ENCODE results near the gene KBTBD13. TPM values are rescaled to one million over a fixed set of nuclear protein-coding genes. Genes with fewer than 3 reads are reported as not detected.
"Not testable (repeated sequence)": the region's sequence is repeated elsewhere in the genome, so short reads cannot be mapped to it uniquely, and the experiment has no call there.

Gene KBTBD13
- total RNA-seq, 1 donor from 2014 or later = not detected

GRCh38 chr15:65088643-65089021 lies 12.1 kb downstream of the KBTBD13 start:
- Mint-ChIP-seq H3K4me1 (ENCODE audit: low read depth) (no peaks in the 10 kb centered on the region), H3K9me3 (no peaks in the 10 kb centered on the region), H3K27ac (no peak overlapping the region), H3K4me3 (no peak overlapping the region), H3K27me3 (ENCODE audit: insufficient read depth) (peaks cover 6% of the 10 kb centered on the region), H3K36me3 (ENCODE audit: low read depth) (no peaks in the 10 kb centered on the region)
- no peak for DNase-seq (ENCODE audit: low spot score)
- intact Hi-C loops (cut with micrococcal nuclease) = no loop called here

DNA sequence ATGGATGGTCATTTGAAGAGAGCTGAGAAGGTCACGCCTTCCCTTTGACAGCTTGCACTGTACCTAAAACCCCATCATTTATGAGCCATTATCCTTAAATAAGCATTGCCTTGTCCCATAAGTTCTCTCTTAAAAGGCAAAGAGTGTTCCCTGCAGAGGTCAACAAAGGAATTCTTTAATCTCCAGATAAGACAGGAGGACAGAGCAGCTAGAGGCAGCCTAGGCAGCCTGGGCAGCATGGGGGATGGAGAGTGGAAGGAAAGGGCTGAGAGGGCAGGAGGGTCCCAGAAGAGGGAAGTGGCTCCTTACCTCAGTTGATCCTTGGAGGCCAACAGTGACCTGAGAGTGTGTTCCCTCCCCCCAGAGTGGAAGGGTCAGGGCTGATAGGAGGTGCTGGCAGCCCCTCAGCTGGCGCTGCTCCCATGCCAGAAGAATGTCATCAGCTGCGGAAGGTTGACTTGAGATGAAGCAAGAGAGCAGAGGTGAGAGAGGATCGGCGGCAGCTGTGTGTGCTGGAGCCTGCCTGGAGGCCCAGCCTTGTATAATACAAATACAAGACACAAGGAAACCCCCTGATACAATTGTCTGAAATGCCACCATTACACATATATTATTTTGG lies 12.8 kb downstream of the KBTBD13 start:
- no peaks in the 10 kb centered on the region for H3K36me3 Mint-ChIP-seq (ENCODE audit: low read depth)
- H3K4me3 Mint-ChIP-seq = no peak overlapping the region
- DNase-seq (ENCODE audit: low spot score) = no peak
- no peak overlapping the region for H3K27ac Mint-ChIP-seq
- no peaks in the 10 kb centered on the region for H3K9me3 Mint-ChIP-seq
- intact Hi-C loops (cut with micrococcal nuclease) = no loop called here
- H3K27me3 Mint-ChIP-seq (ENCODE audit: insufficient read depth) = peaks cover 6% of the 10 kb centered on the region
- H3K4me1 Mint-ChIP-seq (ENCODE audit: low read depth) = no peaks in the 10 kb centered on the region

DNA sequence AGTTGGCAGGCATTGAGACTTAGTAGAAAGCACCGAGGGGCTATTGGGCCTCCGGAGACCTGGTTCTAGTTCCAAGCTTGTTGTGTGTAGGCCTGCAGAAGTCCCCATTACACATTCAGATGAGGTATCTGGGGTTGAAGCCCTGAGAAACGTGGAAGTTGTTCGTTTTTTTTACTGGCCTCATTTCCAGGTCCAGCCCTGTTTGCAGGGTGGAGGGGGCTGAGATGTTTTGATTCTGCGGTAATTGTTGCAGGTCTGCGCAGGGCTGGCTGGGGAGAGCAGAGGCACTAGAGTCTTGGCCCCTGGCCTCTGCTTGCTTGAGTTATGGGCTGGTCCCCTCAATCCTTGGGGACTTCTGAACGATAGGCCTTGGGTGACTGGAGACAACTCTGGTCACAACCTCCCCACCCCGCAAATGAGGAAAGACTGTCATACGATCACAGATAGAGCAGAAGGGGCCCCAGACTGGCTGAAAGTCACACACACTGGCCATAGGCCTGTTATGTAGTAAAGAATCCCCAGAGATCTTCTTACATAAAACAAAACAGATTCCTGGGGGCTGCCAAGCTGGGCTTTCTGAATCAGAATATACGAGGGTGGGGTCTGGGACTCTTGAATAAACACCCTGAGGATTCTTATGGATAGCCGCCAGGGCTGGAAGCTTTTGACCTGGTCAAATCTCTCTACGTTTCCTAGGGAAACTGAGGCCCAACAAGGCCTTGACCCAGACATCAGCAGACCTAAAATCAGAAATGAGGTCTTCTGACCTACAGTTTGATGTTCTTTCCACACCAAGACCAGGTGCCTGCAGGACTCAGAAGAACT lies 15.6 kb downstream of the KBTBD13 start:
- no peak for DNase-seq (ENCODE audit: low spot score)
- Mint-ChIP-seq H3K4me3 (no peak overlapping the region), H3K27me3 (ENCODE audit: insufficient read depth) (no peaks in the 10 kb centered on the region), H3K36me3 (ENCODE audit: low read depth) (no peaks in the 10 kb centered on the region), H3K27ac (no peak overlapping the region), H3K9me3 (no peaks in the 10 kb centered on the region), H3K4me1 (ENCODE audit: low read depth) (no peaks in the 10 kb centered on the region)
- intact Hi-C loops (cut with micrococcal nuclease) = no loop called here

DNA sequence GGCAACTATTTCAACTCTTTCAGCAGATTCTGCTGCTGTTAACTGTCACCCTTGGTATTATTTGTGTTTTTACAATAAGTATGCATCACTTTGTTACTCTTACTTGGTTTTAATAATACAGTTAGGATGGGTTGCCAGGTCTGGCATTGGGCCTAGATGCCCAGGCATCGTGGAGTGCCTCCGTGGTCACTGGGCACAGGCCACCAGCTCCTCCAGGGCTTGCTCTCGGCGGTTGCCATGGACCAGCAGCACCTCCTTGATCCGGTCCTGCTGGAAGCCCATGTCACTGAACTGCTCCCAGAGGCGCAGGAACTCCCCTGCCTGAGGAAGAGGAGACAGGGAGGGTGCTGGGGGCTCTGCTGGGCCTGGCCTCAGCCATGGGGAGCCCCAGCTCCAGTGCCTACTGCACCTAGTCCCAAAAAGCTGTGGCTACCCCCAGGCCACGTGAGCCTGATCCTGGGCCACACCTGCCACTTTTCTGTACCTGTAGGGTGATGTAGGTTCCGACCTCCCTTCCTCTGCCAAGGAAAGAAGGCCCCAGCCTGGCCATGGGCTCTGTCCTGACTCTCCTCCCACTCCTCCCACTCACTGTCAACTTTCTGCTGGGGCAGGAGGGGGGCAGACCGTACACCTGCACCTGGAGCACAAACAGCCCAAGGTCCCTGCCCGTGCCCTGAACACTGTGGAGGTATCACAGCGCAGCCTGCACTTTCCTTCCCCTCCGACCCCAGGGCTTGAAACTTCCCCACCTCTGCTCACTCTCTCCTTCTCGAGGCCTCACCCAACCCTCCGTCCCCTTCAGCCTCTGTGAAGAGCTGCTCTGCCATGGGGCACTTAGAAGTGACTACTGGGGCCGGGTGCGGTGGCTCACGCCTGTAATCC lies 16.6 kb downstream of the KBTBD13 start:
- Mint-ChIP-seq H3K36me3 (ENCODE audit: low read depth) (peaks cover 2% of the 10 kb centered on the region), H3K27ac (no peak overlapping the region), H3K4me1 (ENCODE audit: low read depth) (no peaks in the 10 kb centered on the region), H3K27me3 (ENCODE audit: insufficient read depth) (no peaks in the 10 kb centered on the region), H3K9me3 (no peaks in the 10 kb centered on the region), H3K4me3 (no peak overlapping the region)
- no peak for DNase-seq (ENCODE audit: low spot score)
- intact Hi-C loops (cut with micrococcal nuclease) = no loop called here

- H3K27me3 Mint-ChIP-seq (ENCODE audit: insufficient read depth); H3K9me3 Mint-ChIP-seq; H3K27ac Mint-ChIP-seq; H3K4me3 Mint-ChIP-seq; H3K4me1 Mint-ChIP-seq (ENCODE audit: low read depth); intact Hi-C loops (cut with micrococcal nuclease); DNase-seq (ENCODE audit: low spot score); H3K36me3 Mint-ChIP-seq (ENCODE audit: low read depth): not testable (repeated sequence)
These were observed 17.2 kb downstream of the KBTBD13 start for GRCh38 chr15:65093793-65094170.

DNA sequence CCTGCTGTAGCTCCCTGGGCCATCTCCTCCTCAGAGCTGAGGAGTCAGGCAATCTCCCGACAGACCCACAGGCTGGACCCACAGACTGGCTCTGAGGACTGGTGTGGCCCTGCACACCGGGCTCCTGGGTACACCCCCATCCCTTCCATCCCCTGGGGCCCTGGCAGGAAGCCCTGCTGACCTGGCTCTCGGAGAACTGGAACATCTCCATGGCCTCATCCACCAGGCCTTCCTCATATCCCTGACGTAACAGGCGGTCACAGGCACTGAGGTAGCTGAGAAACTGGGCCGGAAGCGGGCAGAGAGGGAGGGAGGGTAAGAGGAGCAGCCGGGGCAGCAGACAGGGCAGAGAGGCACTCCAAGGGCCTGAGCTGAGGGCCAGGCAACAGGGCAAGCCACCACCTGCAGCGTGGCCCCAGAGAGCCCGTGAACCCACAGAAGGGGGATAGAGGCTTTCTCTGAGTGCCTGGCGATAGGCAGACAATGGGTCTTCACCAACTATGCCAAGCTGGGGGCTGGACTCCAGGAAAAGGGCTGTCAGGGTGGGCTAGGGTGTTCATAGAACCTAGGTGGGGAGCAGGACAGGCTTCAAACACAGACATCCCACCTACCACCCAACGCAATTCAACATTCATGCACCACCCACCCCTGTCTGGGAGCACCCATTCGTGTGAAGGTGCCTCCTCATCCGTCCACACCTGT lies 17.9 kb downstream of the KBTBD13 start:
- H3K9me3 Mint-ChIP-seq = no peaks in the 10 kb centered on the region
- H3K27ac Mint-ChIP-seq = no peak overlapping the region
- H3K27me3 Mint-ChIP-seq (ENCODE audit: insufficient read depth) = no peaks in the 10 kb centered on the region
- intact Hi-C loops (cut with micrococcal nuclease) = no loop called here
- no peak for DNase-seq (ENCODE audit: low spot score)
- no peaks in the 10 kb centered on the region for H3K4me1 Mint-ChIP-seq (ENCODE audit: low read depth)
- H3K4me3 Mint-ChIP-seq = no peak overlapping the region
- H3K36me3 Mint-ChIP-seq (ENCODE audit: low read depth) = peaks cover 11% of the 10 kb centered on the region

DNA sequence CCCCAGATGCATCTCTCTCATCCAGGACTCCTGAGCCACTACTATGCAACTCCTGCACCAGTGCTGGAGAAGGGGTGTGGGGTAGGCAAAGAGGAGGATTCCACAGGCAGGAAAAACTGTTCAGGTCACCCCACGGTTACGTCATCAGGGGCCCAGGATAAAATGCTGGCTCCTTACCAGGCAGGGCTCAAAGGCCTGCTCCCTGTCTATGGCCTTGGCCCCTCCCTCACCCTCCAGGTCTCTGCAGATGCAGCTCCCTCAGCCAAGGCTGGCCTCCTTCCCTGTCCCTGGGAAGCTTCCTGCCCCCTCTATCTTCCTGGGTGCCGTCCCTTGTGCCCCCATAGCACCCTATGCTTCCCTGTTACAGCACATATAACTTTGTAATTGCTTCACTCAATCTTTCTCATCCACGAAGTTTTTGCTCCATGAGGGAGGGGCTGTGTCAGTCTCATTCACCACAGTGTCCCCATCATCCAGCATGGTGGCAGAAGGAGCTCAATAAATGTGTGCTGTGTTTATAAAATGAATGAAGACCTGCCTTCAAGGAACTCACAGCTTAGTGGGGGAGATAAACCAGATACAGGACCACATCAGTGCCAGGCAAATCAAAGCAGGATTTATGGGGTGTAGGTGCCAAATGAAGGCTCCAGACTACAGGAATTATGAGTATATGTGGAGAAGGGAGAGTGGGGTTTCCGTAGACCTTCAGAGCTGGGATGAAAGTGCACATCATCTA lies 18.6 kb downstream of the KBTBD13 start:
- H3K27me3 Mint-ChIP-seq (ENCODE audit: insufficient read depth) = no peaks in the 10 kb centered on the region
- DNase-seq (ENCODE audit: low spot score) = no peak
- no peaks in the 10 kb centered on the region for H3K9me3 Mint-ChIP-seq
- no peak overlapping the region for H3K27ac Mint-ChIP-seq
- peaks cover 11% of the 10 kb centered on the region for H3K36me3 Mint-ChIP-seq (ENCODE audit: low read depth)
- no peak overlapping the region for H3K4me3 Mint-ChIP-seq
- intact Hi-C loops (cut with micrococcal nuclease) = no loop called here
- H3K4me1 Mint-ChIP-seq (ENCODE audit: low read depth) = no peaks in the 10 kb centered on the region

DNA sequence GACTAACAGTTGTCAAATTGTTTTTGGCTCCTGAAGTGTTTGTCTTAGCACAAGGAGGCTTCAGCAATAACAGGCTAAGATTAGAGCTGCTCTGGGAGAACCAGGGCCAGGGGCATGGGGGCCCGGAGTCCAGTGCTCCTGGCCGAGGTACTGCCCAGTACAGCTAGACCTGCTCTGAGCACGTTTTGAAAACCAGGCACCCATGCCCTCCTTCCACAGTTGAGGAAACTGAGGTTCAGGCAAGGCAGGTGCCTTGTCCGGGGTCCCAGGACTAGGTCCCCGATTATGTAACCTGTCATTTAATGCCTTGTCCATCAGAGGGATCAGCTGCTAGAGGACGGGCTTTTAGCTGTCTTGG lies 19.2 kb downstream of the KBTBD13 start:
- no peak for DNase-seq (ENCODE audit: low spot score)
- no peaks in the 10 kb centered on the region for H3K27me3 Mint-ChIP-seq (ENCODE audit: insufficient read depth)
- H3K27ac Mint-ChIP-seq = no peak overlapping the region
- intact Hi-C loops (cut with micrococcal nuclease) = no loop called here
- peaks cover 11% of the 10 kb centered on the region for H3K36me3 Mint-ChIP-seq (ENCODE audit: low read depth)
- H3K4me1 Mint-ChIP-seq (ENCODE audit: low read depth) = no peaks in the 10 kb centered on the region
- no peak overlapping the region for H3K4me3 Mint-ChIP-seq
- H3K9me3 Mint-ChIP-seq = no peaks in the 10 kb centered on the region

DNA sequence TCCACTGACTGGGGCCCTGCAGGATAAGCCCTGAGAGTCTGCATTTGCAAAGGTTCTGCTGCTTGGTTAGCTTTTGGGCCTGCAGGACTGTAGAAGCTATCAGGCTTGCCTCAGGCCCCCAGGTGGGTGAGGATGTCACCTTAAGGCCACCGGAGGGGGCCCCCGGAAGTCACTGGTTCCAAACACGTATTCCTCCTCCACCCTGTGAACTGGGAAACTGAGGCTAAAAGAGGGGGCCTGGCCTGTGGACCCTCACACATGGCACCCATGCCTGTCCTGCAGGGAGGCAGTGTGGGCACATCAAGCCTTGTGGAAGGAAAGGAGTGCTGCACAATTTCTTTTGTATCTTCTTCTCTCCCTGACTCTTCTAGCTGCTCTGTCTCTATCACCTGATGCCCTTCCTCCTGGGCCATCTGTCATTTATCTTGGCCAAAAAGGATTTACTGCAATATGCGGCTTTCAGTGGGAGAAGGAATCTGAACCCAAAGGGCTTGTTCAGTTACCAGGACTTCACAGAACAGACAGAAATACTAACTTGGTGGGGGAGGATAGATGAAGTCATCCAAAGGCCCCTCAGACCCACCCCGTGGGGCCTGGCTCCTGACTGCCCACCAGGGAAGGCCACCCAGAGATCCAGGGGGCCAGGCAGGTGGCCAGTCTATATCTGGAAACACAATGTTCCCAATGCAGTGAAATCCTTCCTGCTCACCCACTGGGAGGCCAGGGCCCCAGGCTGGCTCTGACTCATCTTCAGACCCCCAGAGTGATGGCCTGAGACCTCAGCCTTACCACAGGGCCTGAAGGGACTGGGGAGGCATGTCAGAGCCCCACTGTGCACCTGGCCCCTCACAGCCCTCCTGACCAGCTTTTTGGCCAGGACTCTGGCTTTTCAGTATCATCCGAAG lies 20.2 kb downstream of the KBTBD13 start:
- no peaks in the 10 kb centered on the region for H3K4me1 Mint-ChIP-seq (ENCODE audit: low read depth)
- H3K9me3 Mint-ChIP-seq = no peaks in the 10 kb centered on the region
- intact Hi-C loops (cut with micrococcal nuclease) = no loop called here
- no peak for DNase-seq (ENCODE audit: low spot score)
- no peak overlapping the region for H3K27ac Mint-ChIP-seq
- no peak overlapping the region for H3K4me3 Mint-ChIP-seq
- peaks cover 16% of the 10 kb centered on the region for H3K36me3 Mint-ChIP-seq (ENCODE audit: low read depth)
- H3K27me3 Mint-ChIP-seq (ENCODE audit: insufficient read depth) = no peaks in the 10 kb centered on the region

DNA sequence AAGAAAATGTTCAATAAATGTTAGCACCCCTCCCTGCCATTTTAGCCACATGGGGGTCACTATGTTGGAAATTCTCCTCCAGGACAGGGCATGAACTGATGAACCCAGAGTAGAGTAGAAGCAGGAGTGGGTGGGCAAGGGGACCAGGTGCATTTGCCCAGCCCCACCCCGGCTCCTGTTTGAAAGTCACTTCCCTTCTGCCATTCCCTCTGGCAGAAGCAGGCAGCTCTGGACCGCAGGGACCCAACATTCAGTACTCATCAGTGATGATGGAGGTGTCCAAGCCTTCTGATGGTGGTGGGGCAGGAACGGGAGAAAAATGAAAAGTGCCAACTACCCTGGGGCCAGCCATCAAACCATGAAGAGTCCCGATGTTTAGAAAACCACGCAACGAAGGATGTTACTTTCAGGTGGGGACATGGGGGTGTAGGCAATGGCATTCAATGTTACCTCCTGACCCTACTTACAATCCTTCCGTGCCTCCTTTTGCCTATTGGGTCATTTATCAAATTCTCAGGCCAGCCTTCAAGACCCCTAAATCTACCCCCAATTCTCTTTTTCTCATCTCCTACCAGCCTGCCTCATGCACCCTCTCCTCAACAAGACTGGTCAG lies 21.2 kb downstream of the KBTBD13 start:
- H3K4me3 Mint-ChIP-seq = no peak overlapping the region
- no peaks in the 10 kb centered on the region for H3K4me1 Mint-ChIP-seq (ENCODE audit: low read depth)
- peaks cover 16% of the 10 kb centered on the region for H3K36me3 Mint-ChIP-seq (ENCODE audit: low read depth)
- H3K27ac Mint-ChIP-seq = no peak overlapping the region
- no peaks in the 10 kb centered on the region for H3K27me3 Mint-ChIP-seq (ENCODE audit: insufficient read depth)
- no peaks in the 10 kb centered on the region for H3K9me3 Mint-ChIP-seq
- DNase-seq (ENCODE audit: low spot score) = no peak
- intact Hi-C loops (cut with micrococcal nuclease) = no loop called here

DNA sequence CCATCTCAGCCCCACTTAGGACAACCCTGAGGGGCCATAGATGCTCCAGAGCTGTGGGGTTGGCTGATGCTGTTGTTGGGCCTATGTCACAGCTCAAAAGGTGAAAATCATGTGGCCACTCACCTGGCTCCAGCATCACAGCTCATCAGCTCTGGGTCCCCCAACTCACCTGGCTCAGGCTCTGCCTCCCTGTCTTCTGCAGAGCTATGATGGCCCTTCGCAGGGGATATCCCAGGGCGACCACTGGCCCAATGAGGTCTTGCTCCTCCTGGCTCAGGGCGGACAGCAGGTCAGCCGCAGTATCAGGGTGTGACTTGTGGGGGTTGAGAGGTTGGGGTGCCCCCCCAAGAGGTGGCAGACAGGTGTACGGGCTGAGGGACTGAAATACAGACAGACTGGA lies 22.8 kb downstream of the KBTBD13 start:
- intact Hi-C loops (cut with micrococcal nuclease) = no loop called here
- DNase-seq (ENCODE audit: low spot score) = no peak
- H3K9me3 Mint-ChIP-seq = no peaks in the 10 kb centered on the region
- H3K4me1 Mint-ChIP-seq (ENCODE audit: low read depth) = no peaks in the 10 kb centered on the region
- H3K4me3 Mint-ChIP-seq = no peak overlapping the region
- H3K36me3 Mint-ChIP-seq (ENCODE audit: low read depth) = peaks cover 20% of the 10 kb centered on the region
- no peak overlapping the region for H3K27ac Mint-ChIP-seq
- H3K27me3 Mint-ChIP-seq (ENCODE audit: insufficient read depth) = no peaks in the 10 kb centered on the region
